Smooth muscle cell of the brain vasculature (primary cell): ENCODE results near the gene CDH13.

Experiments used
- DNase-seq: peaks from one replicate; pipeline ENCODE4 v3.0.0-alpha.2; 2012; ENCODE audit warnings: low read depth, low spot score

The CDH13 gene

GRCh38 chr16:82626791-82627261, at the start of gene CDH13:
Gene CDH13 (plus strand): TSS chr16:82626969.
- DNase-seq, result no peak

DNA sequence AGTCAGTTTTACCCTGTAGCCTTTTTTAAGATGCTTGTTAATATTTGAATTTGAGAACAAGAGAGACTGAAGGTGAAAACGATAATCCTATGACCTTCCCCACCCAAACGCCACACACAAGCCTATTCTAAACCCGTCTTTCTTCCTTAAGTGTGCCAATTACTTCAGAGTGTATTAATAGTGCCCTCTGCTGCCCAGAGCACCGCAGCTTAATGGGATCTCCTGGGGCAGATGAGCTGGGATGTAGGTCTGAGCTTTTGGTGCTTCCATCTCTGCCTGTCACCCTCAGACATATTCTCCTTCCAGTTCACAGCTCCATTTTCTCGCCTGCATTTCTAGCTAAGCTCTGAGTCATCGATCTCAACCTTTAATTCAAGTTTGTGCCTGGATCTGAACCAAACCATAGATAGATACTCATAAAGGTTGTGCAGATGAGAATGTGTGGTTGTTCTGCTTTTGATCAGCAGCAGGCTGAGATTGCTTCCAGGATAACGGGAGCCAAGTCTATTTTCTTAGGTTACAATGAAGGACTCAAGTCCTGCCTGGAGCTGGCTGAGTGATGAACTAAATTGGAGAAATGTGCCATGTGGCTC, 46.4 kb upstream of the CDH13 start:
- DNase-seq, result no peak

DNA sequence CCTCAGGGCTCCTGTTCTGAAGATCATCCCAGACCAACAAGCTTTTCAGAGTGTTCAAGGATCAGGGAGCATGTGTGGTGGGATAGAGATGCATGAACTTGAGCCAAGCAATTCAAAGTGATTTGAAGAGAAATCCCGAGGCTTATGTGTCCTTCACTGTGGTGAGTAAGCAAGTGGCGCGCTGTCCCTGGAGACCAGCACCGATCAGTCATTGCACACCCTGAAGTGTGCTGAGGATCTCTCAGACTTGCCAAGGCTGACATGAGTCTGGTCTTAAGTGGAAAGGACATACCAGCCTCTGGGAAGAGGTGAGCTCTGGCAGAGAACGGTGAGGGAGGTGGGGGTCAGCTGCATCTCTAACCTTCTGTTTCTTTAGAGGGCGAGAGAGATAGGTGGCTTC, 43.8 kb upstream of the CDH13 start:
- DNase-seq, result no peak

GRCh38 chr16:82583422-82583821, 43.3 kb upstream of the CDH13 start:
- DNase-seq, result no peak

GRCh38 chr16:82584553-82585152, 42.1 kb upstream of the CDH13 start:
- no peak for DNase-seq

DNA sequence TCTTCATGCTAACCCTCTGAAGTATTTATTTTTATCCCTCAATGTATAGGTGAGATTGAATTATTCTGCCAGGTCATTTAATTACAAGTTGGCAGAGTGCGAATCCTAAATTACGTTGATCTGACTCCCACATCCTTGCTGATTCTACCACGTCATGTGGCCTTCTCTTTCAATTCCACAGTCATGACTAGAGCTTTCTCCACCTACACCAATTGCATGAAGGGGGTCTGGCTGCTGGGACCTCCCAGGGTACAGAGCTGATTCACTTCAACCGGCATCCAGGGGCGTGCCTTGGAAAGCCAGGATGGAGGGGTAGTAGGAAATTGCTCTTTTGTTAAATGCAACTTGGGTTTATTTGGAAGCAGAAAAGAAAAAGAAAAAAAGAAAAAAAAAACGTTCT, 41.1 kb upstream of the CDH13 start:
- no peak for DNase-seq

GRCh38 chr16:82586130-82586529, 40.6 kb upstream of the CDH13 start:
- no peak for DNase-seq

- DNase-seq, result no peak
Measured at GRCh38 chr16:82587289-82587688, 39.5 kb upstream of the CDH13 start.

DNA sequence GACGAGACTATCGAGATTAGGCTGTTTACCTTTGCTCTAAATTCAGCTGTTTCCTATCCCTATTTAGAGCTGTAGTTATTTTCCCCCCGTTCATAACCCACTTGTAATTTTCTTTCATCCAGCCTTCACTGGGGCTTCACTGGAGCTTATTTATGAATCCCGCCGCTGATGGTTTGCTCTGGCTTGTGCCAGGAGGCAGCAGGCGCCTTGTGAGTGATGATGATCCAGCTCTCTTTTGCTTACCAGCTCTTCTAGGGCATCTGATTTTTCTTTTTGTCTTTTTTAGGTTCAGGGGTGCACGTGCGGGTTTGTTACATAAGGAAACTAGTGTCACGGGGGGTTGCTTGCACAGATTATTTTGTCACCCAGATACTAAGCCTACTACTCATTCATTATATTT, 37.4 kb upstream of the CDH13 start:
- DNase-seq, result no peak

GRCh38 chr16:82594114-82594513, 32.7 kb upstream of the CDH13 start:
- no peak for DNase-seq

- no peak for DNase-seq
Measured at GRCh38 chr16:82598771-82599170, 28.0 kb upstream of the CDH13 start.

DNA sequence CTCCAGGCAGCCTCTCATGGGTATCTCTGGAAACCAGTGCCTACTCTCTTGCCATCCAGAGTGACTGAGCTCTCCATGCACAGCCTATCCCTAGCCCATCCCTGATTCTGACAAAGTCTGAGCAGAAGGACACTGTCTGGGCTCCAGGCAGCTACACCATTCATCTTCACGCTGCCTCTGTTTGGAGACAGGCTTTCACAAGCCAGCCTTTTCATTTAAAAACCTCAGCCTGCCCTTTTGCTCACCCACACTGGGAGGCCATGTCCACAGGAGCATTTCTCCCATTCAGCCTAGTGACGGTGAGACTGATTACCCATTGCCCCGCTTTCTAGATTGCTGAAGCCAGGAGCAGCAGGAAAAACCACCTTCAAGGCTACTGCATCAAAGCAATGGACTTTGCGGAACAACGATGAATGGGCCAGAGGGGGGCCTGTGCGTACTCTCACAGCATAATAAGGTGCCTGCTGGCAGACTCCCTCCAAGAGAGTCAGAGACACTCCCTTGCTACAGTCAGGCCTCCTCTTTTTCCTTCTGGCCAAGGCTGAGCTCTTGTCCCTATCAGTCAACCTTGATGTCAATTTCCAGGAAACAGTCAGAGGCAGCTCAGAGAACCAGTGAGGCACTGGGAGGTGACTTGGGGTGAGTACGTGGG, 24.7 kb upstream of the CDH13 start:
- no peak for DNase-seq

DNA sequence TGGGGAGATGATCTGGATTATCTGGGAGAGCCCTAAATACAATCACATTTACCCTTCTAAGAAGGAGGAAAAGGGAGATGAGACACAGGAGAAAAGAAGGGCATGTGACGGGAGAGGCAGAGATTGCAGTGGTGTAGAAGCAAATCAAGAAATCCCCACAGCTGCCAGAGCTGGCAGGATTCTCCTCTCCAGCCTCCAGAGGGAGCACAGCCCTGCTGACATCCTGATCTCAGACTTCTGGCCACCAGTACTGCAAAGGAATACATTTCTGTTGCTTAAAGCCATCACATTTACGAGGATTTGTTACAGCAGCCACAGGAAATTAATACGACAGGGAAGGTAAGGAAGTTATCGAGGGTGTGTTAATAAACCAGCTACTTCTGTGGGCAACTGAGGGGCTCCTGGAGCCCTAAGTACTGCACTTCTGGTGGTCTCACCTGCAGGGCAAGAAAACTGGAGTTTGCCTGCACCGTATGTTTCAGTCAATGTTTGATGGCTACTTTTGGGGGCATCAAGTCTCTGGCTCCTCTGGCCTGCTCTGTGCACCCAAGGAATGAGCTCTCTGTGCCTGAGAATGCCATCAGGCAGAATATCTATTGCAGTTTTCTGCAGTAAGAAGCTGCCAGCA, 22.9 kb upstream of the CDH13 start:
- no peak for DNase-seq

GRCh38 chr16:82605076-82605475, 21.7 kb upstream of the CDH13 start:
- no peak for DNase-seq

DNA sequence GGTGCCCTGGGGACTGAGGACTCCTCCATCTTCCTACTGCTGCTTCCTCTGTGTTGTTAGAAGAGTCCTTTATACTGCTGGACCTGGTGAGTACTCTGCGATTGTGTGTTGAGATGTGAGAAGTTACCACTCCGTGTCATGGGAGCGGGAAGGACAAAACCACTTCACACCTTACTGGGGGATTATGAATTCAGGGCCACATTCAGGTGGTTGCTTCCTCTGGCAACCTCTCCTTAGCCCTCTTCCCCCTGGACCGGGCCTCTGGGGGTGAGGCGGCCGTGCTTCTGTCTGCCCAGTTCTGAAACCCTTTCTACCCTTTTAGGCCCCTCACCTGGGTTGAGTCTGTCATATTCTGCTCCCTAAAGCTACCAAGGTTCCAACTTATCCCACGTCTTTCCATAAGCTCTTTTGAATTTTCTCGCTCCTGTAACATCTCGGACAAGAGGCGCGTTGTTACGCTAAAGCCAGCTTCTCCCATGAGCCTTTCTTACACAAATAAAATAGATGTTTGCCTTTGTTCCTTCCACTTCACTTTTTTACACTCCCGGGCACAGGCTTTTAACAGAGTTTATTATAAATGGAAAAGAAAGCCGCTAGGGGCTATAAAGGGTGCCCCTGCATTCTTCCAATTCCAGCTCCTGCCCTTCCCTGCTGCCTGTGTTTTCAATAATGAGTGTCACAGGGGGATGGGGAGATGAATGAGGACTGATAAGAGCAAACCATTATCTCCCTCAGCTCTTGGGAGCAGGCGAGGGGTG, 20.7 kb upstream of the CDH13 start:
- DNase-seq, result no peak

DNA sequence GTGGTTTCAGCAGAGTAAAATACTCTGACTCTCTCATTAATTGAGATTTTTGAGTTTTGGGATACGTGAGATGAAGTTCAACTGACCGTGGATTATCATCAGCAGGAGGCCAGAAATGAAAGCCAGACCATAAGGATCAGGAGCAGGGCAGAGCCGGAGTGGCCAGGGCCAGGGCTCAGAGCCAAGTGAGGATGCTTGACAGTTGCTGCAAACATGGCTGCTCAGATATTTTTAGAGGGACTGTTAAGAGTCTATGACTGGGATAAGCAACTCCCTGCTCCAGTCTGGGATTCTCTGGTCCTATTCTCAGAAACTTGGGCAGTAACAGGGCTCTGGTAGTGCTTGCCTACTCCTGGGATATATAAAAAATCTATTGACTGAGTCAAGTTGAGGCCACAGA, 17.6 kb upstream of the CDH13 start:
- DNase-seq, result no peak

DNA sequence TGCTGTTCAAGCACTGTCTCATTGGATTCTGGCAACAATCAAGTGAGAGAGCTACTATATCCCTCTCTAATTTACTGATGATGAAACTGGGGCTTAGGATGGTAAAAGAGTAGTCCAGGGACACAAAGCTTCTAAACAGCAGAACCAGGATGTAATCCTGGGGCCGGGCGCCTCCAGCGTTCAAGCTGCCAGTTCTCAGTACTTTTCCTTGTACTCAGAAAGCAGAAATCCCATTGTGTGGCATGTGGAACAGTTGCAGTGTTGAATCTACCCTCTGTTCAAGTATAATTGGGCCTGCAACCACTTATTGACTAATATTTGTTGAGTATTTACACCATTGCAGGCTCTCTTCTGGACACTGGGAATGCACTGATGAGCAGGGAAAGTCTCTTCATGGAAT, 14.5 kb upstream of the CDH13 start:
- no peak for DNase-seq

- DNase-seq, result no peak
Measured at GRCh38 chr16:82616356-82616755, 10.4 kb upstream of the CDH13 start.

DNA sequence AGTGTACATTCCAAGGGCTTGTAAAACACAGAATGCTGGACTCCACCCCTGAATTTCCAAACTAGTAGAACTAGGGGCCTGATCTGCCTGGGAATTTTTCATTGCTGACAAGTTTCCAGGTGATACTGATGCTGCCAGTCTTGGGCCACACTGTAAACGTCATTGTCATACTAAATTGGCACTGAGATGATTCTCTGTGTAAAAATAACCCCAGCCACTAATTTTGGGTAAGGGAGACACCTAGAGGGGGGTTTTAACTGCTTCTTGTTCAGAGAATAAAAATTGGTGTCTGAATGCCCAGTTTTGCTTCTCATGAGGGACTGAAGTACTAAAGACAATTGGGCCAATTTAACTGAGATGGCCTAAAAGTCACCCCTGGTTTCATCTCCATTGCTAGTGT, 5.0 kb upstream of the CDH13 start:
- DNase-seq, result no peak

DNA sequence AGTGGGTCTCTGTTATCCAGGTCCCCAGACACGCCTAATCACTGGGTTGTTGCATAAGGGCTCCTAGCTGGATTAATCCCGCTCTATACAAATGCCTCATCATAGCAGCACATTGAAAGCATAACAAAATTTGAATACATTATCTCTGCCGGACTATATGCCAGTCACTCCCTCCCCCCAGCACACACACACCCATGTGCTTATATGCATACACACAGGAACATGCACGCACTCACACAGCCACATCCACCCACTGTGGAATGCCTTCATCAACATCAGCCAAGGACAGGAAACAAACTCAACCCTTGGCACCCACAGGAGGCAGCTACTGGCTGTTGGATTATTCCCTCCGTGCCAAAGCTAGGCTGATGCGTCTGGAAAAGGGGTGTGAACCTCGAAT, 3.5 kb upstream of the CDH13 start:
- no peak for DNase-seq

- DNase-seq, result no peak
Measured at GRCh38 chr16:82625066-82625968, 1.5 kb upstream of the CDH13 start.
